HK-2 (cell line): Measurements from ENCODE around the gene KCND3.

Source experiments
- DNase-seq: peaks from one replicate; pipeline ENCODE4 v3.0.0-alpha.2; 2018; ENCODE audit not compliant: unreplicated experiment

Gene KCND3

GRCh38 chr1:111729946-111730681 lies 259.4 kb downstream of the KCND3 start:
- DNase-seq: no peak

- DNase-seq: no peak
Measured at GRCh38 chr1:111729271-111729921, 260.1 kb downstream of the KCND3 start.

GRCh38 chr1:111727056-111727455 lies 262.4 kb downstream of the KCND3 start:
- DNase-seq: no peak

GRCh38 chr1:111725192-111725591 lies 264.3 kb downstream of the KCND3 start:
- no peak for DNase-seq

GRCh38 chr1:111723871-111724270 lies 265.6 kb downstream of the KCND3 start:
- no peak for DNase-seq

- no peak for DNase-seq
Measured at GRCh38 chr1:111723091-111723806, 266.2 kb downstream of the KCND3 start.

- DNase-seq: no peak
Measured at GRCh38 chr1:111720977-111721786, 268.3 kb downstream of the KCND3 start.
